Measurements from ENCODE around the gene PIGK.

PIGK gene

GRCh38 chr1:77039739-77040138 lies 179.5 kb downstream of the PIGK start:
- peak in 25 of 56 donors; percentile 1 to 53 (median 14) for DNase-seq

- DNase-seq: no peak
These were observed 180.1 kb downstream of the PIGK start for GRCh38 chr1:77039111-77039510.

Measured in nucleus accumbens (tissue), 56 donors.